Sigmoid colon (tissue), 7 donors: ENCODE results near the gene MIER3. TPM values are rescaled to one million over a fixed set of nuclear protein-coding genes. Genes with fewer than 3 reads are reported as not detected.

ENCODE experiments used
- DNase-seq: peaks from one replicate; pipeline ENCODE4 v3.0.0-alpha.2; 2019
- H3K27ac ChIP-seq, 4 donors: fragments of 200-600 bp; sonication (generic); one replicate each; pipeline ENCODE4 v1.5.1; 2016 to 2019; ENCODE audit warnings: mild to moderate bottlenecking in 1 of 4
- H3K27me3 ChIP-seq, 3 donors: fragments of 200-600 bp; sonication (generic); one replicate each; pipeline ENCODE4 v1.5.1; 2019; ENCODE audit warnings: mild to moderate bottlenecking in 1 of 3
- H3K36me3 ChIP-seq, 4 donors: fragments of 200-600 bp; sonication (generic); one replicate each; pipeline ENCODE4 v1.5.1; 2016 to 2019
- H3K4me1 ChIP-seq, 4 donors: fragments of 200-600 bp; sonication (generic); one replicate each; pipeline ENCODE4 v1.5.1; 2017 to 2019
- H3K4me3 ChIP-seq, 4 donors: fragments of 200-600 bp; sonication (generic); one replicate each; pipeline ENCODE4 v1.5.1; 2017 to 2019; ENCODE audit warnings: mild to moderate bottlenecking in 2 of 4, moderate library complexity in 1 of 4
- H3K9me3 ChIP-seq, 4 donors: fragments of 200-600 bp in 3 of 4; sonication (generic) in 3 of 4; one replicate each; pipeline versions ENCODE4 v1.5.1 to v1.6.1; 2013 to 2019
- CTCF ChIP-seq, 4 experiments: fragments of 450-650 bp in 3 of 4; fragments of 200-600 bp in 1 of 4; IDR thresholded peaks; one replicate each; pipeline ENCODE4 v1.5.1; 2016 to 2019; ENCODE audit warnings: antibody characterized with exemption in 4 of 4, mild to moderate bottlenecking in 3 of 4, moderate library complexity in 2 of 4
- EP300 ChIP-seq, 4 donors: sonication (generic); formaldehyde crosslinking; IDR thresholded peaks; one replicate each; pipeline ENCODE4 v1.6.1; 2017; ENCODE audit warnings: antibody characterized with exemption in 4 of 4
- POLR2A ChIP-seq, 2 donors: fragments of 450-650 bp; IDR thresholded peaks; one replicate each; pipeline ENCODE4 v1.6.1; 2016; ENCODE audit warnings: antibody characterized with exemption in 2 of 2, mild to moderate bottlenecking in 2 of 2, moderate library complexity in 2 of 2
- POLR2AphosphoS5 ChIP-seq, 4 donors: sonication (generic); formaldehyde crosslinking; IDR thresholded peaks; one replicate each; pipeline ENCODE4 v1.6.1; 2017; ENCODE audit warnings: antibody characterized with exemption in 4 of 4
- WGBS, 2 donors: extraction: QIAGEN DNeasy Blood & Tissue Kit; methylation state at CpG; one replicate each; pipeline ENCODE4 v1.1.7; 2013; 5-methylcytosine and 5-hydroxymethylcytosine counted together
- intact Hi-C: fragments of 100-400 bp; cut with DNase I; formaldehyde crosslinking; loops from one replicate; pipeline ENCODE4 v1.15.1; 2023
- polyA plus RNA-seq, 3 donors: library from polyadenylated mRNA; stranded (reverse); fragments of 200-250 nt; gene quantifications; one replicate each; pipeline ENCODE4 v1.2.3, GENCODE V29; 2013
- total RNA-seq, 4 donors: library from RNA; depleted of rRNA; stranded (reverse); fragments of >200 nt; gene quantifications; one replicate each; pipeline ENCODE4 v1.1.0, GENCODE V29; 2016
- donor health status: healthy with polysubstance abuse.
- donor health status: Bipolar disorder and iron deficiency.
- donor health status: healthy.

Gene MIER3
- total and polyA plus RNA-seq, 7 donors: 12.5 to 68.9 (median 27.3) TPM

GRCh38 chr5:56977021-56977420 lies 25.1 kb upstream of the MIER3 start:
- Histone ChIP-seq H3K36me3 (no peaks in the 10 kb centered on the region), H3K27ac (no peak overlapping the region), H3K4me1 (no peaks in the 10 kb centered on the region), H3K9me3 (no peaks in the 10 kb centered on the region), H3K4me3 (no peak overlapping the region), H3K27me3 (no peaks in the 10 kb centered on the region)
- TF ChIP-seq POLR2AphosphoS5 (IDR thresholded peaks at IDR 0.05): no peak
- TF ChIP-seq POLR2A (IDR thresholded peaks at IDR 0.05): no peak
- no peak for TF ChIP-seq CTCF (IDR thresholded peaks at IDR 0.05)
- no peak for TF ChIP-seq EP300 (IDR thresholded peaks at IDR 0.05)
- intact Hi-C loops: no loop called here
- 93 to 95% methylated on average over 3 of the region's 3 CpGs for WGBS, 2 donors
- DNase-seq: no peak

- WGBS, 2 donors: 80 to 84% methylated on average over 2 of the region's 2 CpGs
- no peak for TF ChIP-seq POLR2AphosphoS5 (IDR thresholded peaks at IDR 0.05)
- no peak for TF ChIP-seq POLR2A (IDR thresholded peaks at IDR 0.05)
- TF ChIP-seq CTCF (IDR thresholded peaks at IDR 0.05): no peak
- TF ChIP-seq EP300 (IDR thresholded peaks at IDR 0.05): no peak
- Histone ChIP-seq H3K27me3 (no peaks in the 10 kb centered on the region), H3K9me3 (no peaks in the 10 kb centered on the region), H3K4me1 (no peaks in the 10 kb centered on the region), H3K4me3 (no peak overlapping the region), H3K36me3 (no peaks in the 10 kb centered on the region), H3K27ac (no peak overlapping the region)
- intact Hi-C loops: no loop called here
- DNase-seq: no peak
These were observed 22.3 kb upstream of the MIER3 start for GRCh38 chr5:56974241-56974640.

GRCh38 chr5:56973473-56973872 lies 21.6 kb upstream of the MIER3 start:
- no peak overlapping the region for H3K4me3 ChIP-seq
- TF ChIP-seq POLR2AphosphoS5 (IDR thresholded peaks at IDR 0.05) (no peak), POLR2A (IDR thresholded peaks at IDR 0.05) (no peak), EP300 (IDR thresholded peaks at IDR 0.05) (no peak)
- H3K4me1 ChIP-seq: no peaks in the 10 kb centered on the region
- 17 to 54% methylated on average over 6 of the region's 6 CpGs for WGBS, 2 donors
- intact Hi-C loops: no loop called here
- H3K27me3 ChIP-seq: no peaks in the 10 kb centered on the region
- no peak for DNase-seq
- no peak overlapping the region for H3K27ac ChIP-seq
- no peaks in the 10 kb centered on the region for H3K36me3 ChIP-seq
- no peaks in the 10 kb centered on the region for H3K9me3 ChIP-seq

- no peaks in the 10 kb centered on the region for H3K9me3 ChIP-seq
- no peak overlapping the region for H3K27ac ChIP-seq
- no peaks in the 10 kb centered on the region for H3K4me1 ChIP-seq
- 24 to 60% methylated on average over 3 of the region's 3 CpGs for WGBS, 2 donors
- DNase-seq: no peak
- no peak overlapping the region for H3K4me3 ChIP-seq
- intact Hi-C loops: no loop called here
- no peaks in the 10 kb centered on the region for H3K36me3 ChIP-seq
- TF ChIP-seq POLR2AphosphoS5 (IDR thresholded peaks at IDR 0.05) (no peak), CTCF (IDR thresholded peaks at IDR 0.05) (no peak), POLR2A (IDR thresholded peaks at IDR 0.05) (no peak)
- no peaks in the 10 kb centered on the region for H3K27me3 ChIP-seq
These were observed 19.4 kb upstream of the MIER3 start for GRCh38 chr5:56971275-56971674.

- WGBS, 2 donors: 20 to 68% methylated on average over 2 of the region's 2 CpGs
- Histone ChIP-seq H3K27me3 (no peaks in the 10 kb centered on the region), H3K36me3 (no peaks in the 10 kb centered on the region), H3K9me3 (no peaks in the 10 kb centered on the region), H3K27ac (no peak overlapping the region), H3K4me3 (no peak overlapping the region), H3K4me1 (no peaks in the 10 kb centered on the region)
- DNase-seq: no peak
- TF ChIP-seq EP300 (IDR thresholded peaks at IDR 0.05) (no peak), POLR2A (IDR thresholded peaks at IDR 0.05) (no peak)
- intact Hi-C loops: no loop called here
These were observed 12.2 kb upstream of the MIER3 start for GRCh38 chr5:56964173-56964572.

GRCh38 chr5:56963246-56963645 lies 11.3 kb upstream of the MIER3 start:
- H3K27ac ChIP-seq: no peak overlapping the region
- no peak for DNase-seq
- H3K4me1 ChIP-seq: no peaks in the 10 kb centered on the region
- no peak overlapping the region for H3K4me3 ChIP-seq
- no peaks in the 10 kb centered on the region for H3K36me3 ChIP-seq
- 62 to 63% methylated on average over 5 of the region's 5 CpGs for WGBS, 2 donors
- no peaks in the 10 kb centered on the region for H3K9me3 ChIP-seq
- no peak for TF ChIP-seq POLR2A (IDR thresholded peaks at IDR 0.05)
- TF ChIP-seq EP300 (IDR thresholded peaks at IDR 0.05): no peak
- no peak for TF ChIP-seq CTCF (IDR thresholded peaks at IDR 0.05)
- no peak for TF ChIP-seq POLR2AphosphoS5 (IDR thresholded peaks at IDR 0.05)
- intact Hi-C loops: no loop called here
- no peaks in the 10 kb centered on the region for H3K27me3 ChIP-seq
